ENCODE measurements around the gene HERC2. TPM values are rescaled to one million over a fixed set of nuclear protein-coding genes. Genes with fewer than 3 reads are reported as not detected.

The HERC2 gene
- total RNA-seq, 2 donors from 2014 or later: 105 to 112 TPM

DNA sequence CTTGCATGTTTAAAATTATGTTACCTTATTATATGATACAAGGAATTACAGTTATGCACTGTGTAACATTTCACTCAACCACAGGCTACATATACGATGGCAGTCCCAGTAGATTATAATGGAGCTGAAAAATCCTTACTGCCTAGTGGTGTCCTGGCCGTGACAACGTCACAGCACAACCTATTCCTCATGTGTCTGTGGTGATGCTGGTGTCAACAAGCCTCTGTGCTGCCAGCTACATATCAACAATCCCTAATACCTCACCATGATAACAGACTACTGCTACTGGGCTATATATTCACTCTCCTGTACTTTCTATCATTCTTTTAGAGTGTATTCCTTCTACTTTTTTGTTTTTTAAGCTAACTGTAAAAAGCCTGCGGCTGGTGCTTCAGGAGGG, 142.7 kb downstream of the HERC2 start:
- no peaks in the 10 kb centered on the region for H3K4me1 ChIP-seq (ENCODE audit: control insufficient read depth, insufficient read depth, low read length)
- H3K27me3 ChIP-seq (ENCODE audit: control insufficient read depth, insufficient read depth, low read length, poor library complexity, severe bottlenecking): no peaks in the 10 kb centered on the region
- H3K27me3 Mint-ChIP-seq (ENCODE audit: insufficient read depth): no peaks in the 10 kb centered on the region
- no peak for DNase-seq
- H3K27ac Mint-ChIP-seq: no peak overlapping the region
- peaks cover 83% of the 10 kb centered on the region for H3K36me3 ChIP-seq (ENCODE audit: control insufficient read depth, insufficient read depth, low read length)
- no peaks in the 10 kb centered on the region for H3K9me3 ChIP-seq (ENCODE audit: control insufficient read depth, low read length)
- H3K36me3 Mint-ChIP-seq (ENCODE audit: low read depth): peaks cover 69% of the 10 kb centered on the region
- WGBS, 2 experiments (ENCODE audit: insufficient coverage in 1 of 2, insufficient read length in 1 of 2): 88 to 96% methylated on average over 4 of the region's 4 CpGs
- TF ChIP-seq, protein P1, sequence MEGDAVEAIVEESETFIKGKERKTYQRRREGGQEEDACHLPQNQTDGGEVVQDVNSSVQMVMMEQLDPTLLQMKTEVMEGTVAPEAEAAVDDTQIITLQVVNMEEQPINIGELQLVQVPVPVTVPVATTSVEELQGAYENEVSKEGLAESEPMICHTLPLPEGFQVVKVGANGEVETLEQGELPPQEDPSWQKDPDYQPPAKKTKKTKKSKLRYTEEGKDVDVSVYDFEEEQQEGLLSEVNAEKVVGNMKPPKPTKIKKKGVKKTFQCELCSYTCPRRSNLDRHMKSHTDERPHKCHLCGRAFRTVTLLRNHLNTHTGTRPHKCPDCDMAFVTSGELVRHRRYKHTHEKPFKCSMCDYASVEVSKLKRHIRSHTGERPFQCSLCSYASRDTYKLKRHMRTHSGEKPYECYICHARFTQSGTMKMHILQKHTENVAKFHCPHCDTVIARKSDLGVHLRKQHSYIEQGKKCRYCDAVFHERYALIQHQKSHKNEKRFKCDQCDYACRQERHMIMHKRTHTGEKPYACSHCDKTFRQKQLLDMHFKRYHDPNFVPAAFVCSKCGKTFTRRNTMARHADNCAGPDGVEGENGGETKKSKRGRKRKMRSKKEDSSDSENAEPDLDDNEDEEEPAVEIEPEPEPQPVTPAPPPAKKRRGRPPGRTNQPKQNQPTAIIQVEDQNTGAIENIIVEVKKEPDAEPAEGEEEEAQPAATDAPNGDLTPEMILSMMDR (conservative IDR thresholded peaks at IDR 0.05): no peak
- no peak overlapping the region for H3K27ac ChIP-seq (ENCODE audit: low read depth, low read length)
- no peak overlapping the region for H3K4me3 ChIP-seq (ENCODE audit: low read length)
- no peaks in the 10 kb centered on the region for H3K9me3 Mint-ChIP-seq
- no peak overlapping the region for H3K9ac ChIP-seq (ENCODE audit: extremely low read depth, low read length, poor library complexity, severe bottlenecking)
- H3K4me1 Mint-ChIP-seq: no peaks in the 10 kb centered on the region
- no peak overlapping the region for H3K4me3 Mint-ChIP-seq

DNA sequence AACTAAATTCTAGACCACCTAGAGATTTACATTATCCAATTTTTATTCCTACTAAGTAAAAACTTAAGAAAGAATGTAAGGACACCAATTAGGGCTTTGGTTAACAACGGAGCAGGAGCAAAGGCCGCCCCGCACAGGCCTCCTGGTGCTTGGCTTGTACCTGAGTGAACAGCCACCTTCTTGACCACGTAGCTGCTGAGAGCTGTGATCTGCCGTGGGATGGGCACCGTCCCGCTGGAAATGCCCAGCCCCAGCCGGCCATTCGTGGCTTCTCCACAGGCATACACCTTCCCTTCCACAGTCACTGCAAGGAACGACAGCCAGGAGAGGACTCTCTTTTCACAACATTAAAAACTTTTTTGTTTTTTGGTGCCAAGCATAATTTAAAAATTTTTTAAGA, 143.3 kb downstream of the HERC2 start:
- H3K9me3 ChIP-seq (ENCODE audit: control insufficient read depth, low read length): no peaks in the 10 kb centered on the region
- no peak overlapping the region for H3K9ac ChIP-seq (ENCODE audit: extremely low read depth, low read length, poor library complexity, severe bottlenecking)
- Mint-ChIP-seq H3K4me3 (no peak overlapping the region), H3K27ac (no peak overlapping the region), H3K9me3 (no peaks in the 10 kb centered on the region), H3K27me3 (ENCODE audit: insufficient read depth) (no peaks in the 10 kb centered on the region), H3K36me3 (ENCODE audit: low read depth) (peaks cover 73% of the 10 kb centered on the region), H3K4me1 (no peaks in the 10 kb centered on the region)
- 96 to 100% methylated on average over 4 to 10 of the region's 10 CpGs for WGBS, 2 experiments (ENCODE audit: insufficient coverage in 1 of 2, insufficient read length in 1 of 2)
- no peak overlapping the region for H3K4me3 ChIP-seq (ENCODE audit: low read length)
- DNase-seq: no peak
- H3K36me3 ChIP-seq (ENCODE audit: control insufficient read depth, insufficient read depth, low read length): peaks cover 82% of the 10 kb centered on the region
- TF ChIP-seq, protein P1 (conservative IDR thresholded peaks at IDR 0.05): no peak
- no peaks in the 10 kb centered on the region for H3K27me3 ChIP-seq (ENCODE audit: control insufficient read depth, insufficient read depth, low read length, poor library complexity, severe bottlenecking)
- H3K4me1 ChIP-seq (ENCODE audit: control insufficient read depth, insufficient read depth, low read length): no peaks in the 10 kb centered on the region
- no peak overlapping the region for H3K27ac ChIP-seq (ENCODE audit: low read depth, low read length)

DNA sequence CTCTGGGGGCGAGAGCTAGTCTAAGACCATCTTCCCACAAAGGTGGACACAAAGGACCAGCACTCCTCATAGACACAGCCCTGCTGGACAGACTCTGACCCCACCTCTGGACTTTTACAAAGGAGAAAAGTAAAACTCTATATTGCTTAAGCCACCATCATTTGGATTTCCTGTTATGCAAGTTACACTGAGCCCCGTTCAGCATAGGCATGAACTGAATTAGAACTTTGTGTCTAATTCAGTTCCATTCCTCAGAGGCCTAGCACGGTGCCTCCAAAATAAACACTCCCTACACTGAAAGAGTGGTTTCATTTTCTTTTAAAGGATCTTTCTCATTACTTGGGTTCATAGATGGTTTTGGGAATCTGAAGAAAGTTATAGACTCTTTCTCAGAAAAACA, 143.7 kb downstream of the HERC2 start:
- Mint-ChIP-seq H3K4me3 (no peak overlapping the region), H3K36me3 (ENCODE audit: low read depth) (peaks cover 75% of the 10 kb centered on the region), H3K27ac (no peak overlapping the region), H3K4me1 (no peaks in the 10 kb centered on the region), H3K9me3 (no peaks in the 10 kb centered on the region), H3K27me3 (ENCODE audit: insufficient read depth) (no peaks in the 10 kb centered on the region)
- Histone ChIP-seq H3K27ac (ENCODE audit: low read depth, low read length) (no peak overlapping the region), H3K9me3 (ENCODE audit: control insufficient read depth, low read length) (no peaks in the 10 kb centered on the region), H3K9ac (ENCODE audit: extremely low read depth, low read length, poor library complexity, severe bottlenecking) (no peak overlapping the region), H3K4me1 (ENCODE audit: control insufficient read depth, insufficient read depth, low read length) (no peaks in the 10 kb centered on the region), H3K27me3 (ENCODE audit: control insufficient read depth, insufficient read depth, low read length, poor library complexity, severe bottlenecking) (no peaks in the 10 kb centered on the region), H3K36me3 (ENCODE audit: control insufficient read depth, insufficient read depth, low read length) (peaks cover 80% of the 10 kb centered on the region), H3K4me3 (ENCODE audit: low read length) (no peak overlapping the region)
- WGBS, 2 experiments (ENCODE audit: insufficient coverage in 1 of 2, insufficient read length in 1 of 2): 93 to 100% methylated on average over 1 to 3 of the region's 3 CpGs
- TF ChIP-seq, protein P1 (conservative IDR thresholded peaks at IDR 0.05): no peak
- no peak for DNase-seq
